Thyroid gland (tissue), 4 donors: ENCODE results near the gene DCLK3.

ENCODE experiments used
- POLR2A ChIP-seq, 2 donors: fragments of 450-650 bp; IDR thresholded peaks; one replicate each; pipeline ENCODE4 v1.6.1; 2017; ENCODE audit warnings: antibody characterized with exemption in 2 of 2, mild to moderate bottlenecking in 2 of 2, moderate library complexity in 1 of 2
- TF ChIP-seq, protein P1 (sequence below), 6 experiments: fragments of 200-600 bp in 3 of 6; fragments of 450-650 bp in 3 of 6; sonication (generic) in 3 of 6; IDR thresholded peaks; one replicate each; pipeline ENCODE4 v1.5.1; 2016 to 2019; ENCODE audit warnings: antibody characterized with exemption in 6 of 6, mild to moderate bottlenecking in 2 of 6, inconsistent platforms in 1 of 6, moderate library complexity in 1 of 6

DNA sequence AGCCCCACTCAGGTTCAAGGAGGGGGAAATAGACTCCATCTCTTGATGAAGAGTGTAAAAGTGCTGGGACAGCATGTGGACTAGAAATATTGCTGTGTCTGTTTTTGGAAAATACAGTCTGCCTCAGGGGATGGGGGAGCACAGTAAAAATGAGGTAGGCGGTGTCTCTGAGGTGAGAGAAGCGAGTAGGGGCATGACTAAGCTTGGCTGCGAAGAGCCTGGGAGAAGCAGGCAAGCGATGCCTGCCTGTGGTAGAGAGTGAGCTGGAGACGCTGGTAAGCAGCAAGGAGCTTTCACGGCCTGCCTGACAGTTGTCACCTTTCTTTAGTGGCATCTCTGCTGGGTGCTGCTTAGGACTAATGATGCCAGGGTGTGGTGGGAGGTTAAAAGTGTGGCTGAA is 49.0 kb upstream of the DCLK3 start:
- TF ChIP-seq, protein P1, sequence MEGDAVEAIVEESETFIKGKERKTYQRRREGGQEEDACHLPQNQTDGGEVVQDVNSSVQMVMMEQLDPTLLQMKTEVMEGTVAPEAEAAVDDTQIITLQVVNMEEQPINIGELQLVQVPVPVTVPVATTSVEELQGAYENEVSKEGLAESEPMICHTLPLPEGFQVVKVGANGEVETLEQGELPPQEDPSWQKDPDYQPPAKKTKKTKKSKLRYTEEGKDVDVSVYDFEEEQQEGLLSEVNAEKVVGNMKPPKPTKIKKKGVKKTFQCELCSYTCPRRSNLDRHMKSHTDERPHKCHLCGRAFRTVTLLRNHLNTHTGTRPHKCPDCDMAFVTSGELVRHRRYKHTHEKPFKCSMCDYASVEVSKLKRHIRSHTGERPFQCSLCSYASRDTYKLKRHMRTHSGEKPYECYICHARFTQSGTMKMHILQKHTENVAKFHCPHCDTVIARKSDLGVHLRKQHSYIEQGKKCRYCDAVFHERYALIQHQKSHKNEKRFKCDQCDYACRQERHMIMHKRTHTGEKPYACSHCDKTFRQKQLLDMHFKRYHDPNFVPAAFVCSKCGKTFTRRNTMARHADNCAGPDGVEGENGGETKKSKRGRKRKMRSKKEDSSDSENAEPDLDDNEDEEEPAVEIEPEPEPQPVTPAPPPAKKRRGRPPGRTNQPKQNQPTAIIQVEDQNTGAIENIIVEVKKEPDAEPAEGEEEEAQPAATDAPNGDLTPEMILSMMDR (IDR thresholded peaks at IDR 0.05) = no peak
- no peak for TF ChIP-seq POLR2A (IDR thresholded peaks at IDR 0.05)
